ENCODE results near the gene PDCD1. TPM values are rescaled to one million over a fixed set of nuclear protein-coding genes. Genes with fewer than 3 reads are reported as not detected.
"Not testable (repeated sequence)": the region's sequence is repeated elsewhere in the genome, so short reads cannot be mapped to it uniquely, and the experiment has no call there.

Gene PDCD1
- total and polyA plus RNA-seq, 2 donors (not counting 1 experiment from before 2014, with no cell fraction given), result 0.28 to 1.3 TPM

DNA sequence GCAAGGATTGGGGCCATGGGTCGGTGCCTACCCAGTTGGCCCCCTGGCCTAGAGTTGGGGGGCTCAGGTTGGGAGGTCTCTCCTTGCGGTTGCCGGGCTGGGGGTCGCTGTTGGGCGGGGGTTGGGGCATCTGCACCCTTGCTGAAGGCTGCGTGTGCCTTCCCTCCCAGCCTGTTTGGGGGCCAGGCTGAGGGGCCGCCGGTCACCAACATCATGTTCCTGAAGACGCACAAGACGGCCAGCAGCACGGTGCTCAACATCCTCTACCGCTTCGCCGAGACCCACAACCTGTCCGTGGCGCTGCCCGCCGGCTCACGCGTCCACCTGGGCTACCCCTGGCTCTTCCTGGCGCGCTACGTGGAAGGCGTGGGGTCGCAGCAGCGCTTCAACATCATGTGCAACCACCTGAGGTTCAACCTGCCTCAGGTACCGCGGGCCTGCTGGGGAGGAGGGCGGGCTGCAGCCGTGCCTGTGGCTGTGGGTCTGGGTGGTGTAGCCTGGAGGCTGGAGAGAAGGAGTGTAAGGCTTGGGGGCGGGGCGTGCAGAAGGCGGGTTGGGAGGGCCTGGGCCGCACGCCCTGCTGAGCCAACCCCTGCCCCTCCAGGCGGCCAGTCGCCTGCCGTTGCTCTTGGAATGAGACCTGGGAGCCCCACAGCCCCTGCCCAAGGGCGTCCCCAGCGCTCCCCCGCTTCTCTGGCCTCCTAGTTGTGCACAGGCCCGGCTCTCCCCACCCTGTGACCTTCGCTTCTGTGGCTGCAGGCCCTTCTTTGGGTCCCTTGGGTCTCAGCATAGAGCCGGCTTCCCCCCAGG is 56.9 kb downstream of the PDCD1 start:
- Mint-ChIP-seq H3K27ac (no peak overlapping the region), H3K4me3 (no peak overlapping the region), H3K9me3 (ENCODE audit: insufficient read depth) (no peaks in the 10 kb centered on the region), H3K27me3 (peaks cover 3% of the 10 kb centered on the region), H3K4me1 (peaks cover 13% of the 10 kb centered on the region)
- DNase-seq (no peak), ATAC-seq (ENCODE audit: low read depth) (no peak)
- Histone ChIP-seq H2AFZ (ENCODE audit: insufficient read depth, low read depth, low read length, poor library complexity, severe bottlenecking) (no peak overlapping the region), H3K27ac (ENCODE audit: low read length in 2 of 2) (no peak overlapping the region), H3K4me1 (ENCODE audit: control insufficient read depth in 2 of 2, insufficient read depth in 2 of 2, low read length in 2 of 2) (peaks cover 12 to 19% of the 10 kb centered on the region in 2 donors), H3K4me3 (ENCODE audit: control extremely low read depth in 1 of 5, extremely low read depth in 1 of 5, insufficient read depth in 1 of 5, low read depth in 2 of 5, low read length in 4 of 5) (no peak overlapping the region), H3K36me3 (replicated peaks in 1 of 2; ENCODE audit: control extremely low read depth in 1 of 2, control insufficient read depth in 1 of 2, extremely low read depth in 1 of 2, insufficient read depth in 2 of 2, low read length in 1 of 2) (no peaks in the 10 kb centered on the region), H4K20me1 (ENCODE audit: control insufficient read depth, insufficient read depth, low read length, poor library complexity, severe bottlenecking) (no peaks in the 10 kb centered on the region), H3K79me2 (ENCODE audit: control insufficient read depth, insufficient read depth, low read length) (no peaks in the 10 kb centered on the region), H3K4me2 (replicated peaks; ENCODE audit: low read depth, low read length, poor library complexity, severe bottlenecking) (no peak overlapping the region), H3K9me3 (ENCODE audit: control extremely low read depth in 1 of 3, control insufficient read depth in 2 of 3, insufficient read depth in 1 of 3, low read length in 2 of 3) (no peaks in the 10 kb centered on the region), H3K27me3 (replicated peaks in 1 of 4; ENCODE audit: control extremely low read depth in 1 of 4, control insufficient read depth in 3 of 4, insufficient read depth in 4 of 4, low read length in 3 of 4) (peaks cover 0 to 13% (median 10%) of the 10 kb centered on the region in 4 experiments), H3K9ac (ENCODE audit: low read length) (no peak overlapping the region)
- POLR2A ChIA-PET, result no interaction called here
- CTCF ChIA-PET, result no interaction called here
- TF ChIP-seq, protein P1, sequence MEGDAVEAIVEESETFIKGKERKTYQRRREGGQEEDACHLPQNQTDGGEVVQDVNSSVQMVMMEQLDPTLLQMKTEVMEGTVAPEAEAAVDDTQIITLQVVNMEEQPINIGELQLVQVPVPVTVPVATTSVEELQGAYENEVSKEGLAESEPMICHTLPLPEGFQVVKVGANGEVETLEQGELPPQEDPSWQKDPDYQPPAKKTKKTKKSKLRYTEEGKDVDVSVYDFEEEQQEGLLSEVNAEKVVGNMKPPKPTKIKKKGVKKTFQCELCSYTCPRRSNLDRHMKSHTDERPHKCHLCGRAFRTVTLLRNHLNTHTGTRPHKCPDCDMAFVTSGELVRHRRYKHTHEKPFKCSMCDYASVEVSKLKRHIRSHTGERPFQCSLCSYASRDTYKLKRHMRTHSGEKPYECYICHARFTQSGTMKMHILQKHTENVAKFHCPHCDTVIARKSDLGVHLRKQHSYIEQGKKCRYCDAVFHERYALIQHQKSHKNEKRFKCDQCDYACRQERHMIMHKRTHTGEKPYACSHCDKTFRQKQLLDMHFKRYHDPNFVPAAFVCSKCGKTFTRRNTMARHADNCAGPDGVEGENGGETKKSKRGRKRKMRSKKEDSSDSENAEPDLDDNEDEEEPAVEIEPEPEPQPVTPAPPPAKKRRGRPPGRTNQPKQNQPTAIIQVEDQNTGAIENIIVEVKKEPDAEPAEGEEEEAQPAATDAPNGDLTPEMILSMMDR (IDR thresholded peaks at IDR 0.05), result no peak
- no peak for TF ChIP-seq EZH2 (IDR thresholded peaks at IDR 0.05; ENCODE audit: borderline replicate concordance, insufficient read depth, low read depth, low read length, poor library complexity, severe bottlenecking)
- WGBS (ENCODE audit: insufficient coverage), result 90% methylated on average over 43 of the region's 44 CpGs
- intact Hi-C loops (cut with micrococcal nuclease), result no loop called here

DNA sequence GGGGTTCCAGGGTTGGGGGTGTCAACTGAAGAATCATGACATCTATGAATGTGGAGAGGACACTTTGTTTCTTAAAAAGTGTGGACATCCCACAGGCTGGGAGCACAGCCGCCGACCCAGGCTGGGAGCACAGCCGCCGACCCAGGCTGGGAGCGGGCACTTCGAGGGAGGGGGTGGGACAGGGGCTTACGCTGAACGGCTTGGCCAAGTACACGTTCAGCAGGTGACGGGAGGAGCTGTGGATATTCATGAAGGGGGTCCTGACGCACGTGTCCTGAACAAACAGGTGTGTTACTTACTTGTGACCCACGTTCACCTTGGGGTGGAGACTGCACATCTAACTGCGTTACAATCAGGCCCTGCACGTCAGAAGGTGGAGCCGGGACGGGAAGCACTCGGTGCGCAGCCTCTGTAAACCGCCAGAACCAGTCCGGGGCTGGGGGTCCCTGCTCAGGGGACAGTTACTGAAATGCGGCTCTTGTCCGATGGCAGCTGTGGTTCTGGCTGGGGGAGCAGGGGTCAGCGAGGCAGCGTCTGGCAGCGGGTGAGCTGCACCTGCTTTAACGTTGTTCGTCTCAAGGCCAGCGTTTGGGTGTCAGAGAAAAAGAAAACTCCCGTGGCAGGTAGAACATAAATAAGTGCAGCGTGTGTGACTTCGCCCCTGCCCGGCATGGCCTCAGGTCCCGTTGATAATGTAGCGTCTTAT is 58.3 kb downstream of the PDCD1 start:
- 90% methylated on average over 26 of the region's 35 CpGs for WGBS (ENCODE audit: insufficient coverage)
- POLR2A ChIA-PET; CTCF ChIA-PET; H3K27me3 Mint-ChIP-seq; H3K36me3 ChIP-seq (replicated peaks in 1 of 2; ENCODE audit: control extremely low read depth in 1 of 2, control insufficient read depth in 1 of 2, extremely low read depth in 1 of 2, insufficient read depth in 2 of 2, low read length in 1 of 2); H3K4me3 ChIP-seq (ENCODE audit: control extremely low read depth in 1 of 5, extremely low read depth in 1 of 5, insufficient read depth in 1 of 5, low read depth in 2 of 5, low read length in 4 of 5); H3K4me2 ChIP-seq (replicated peaks; ENCODE audit: low read depth, low read length, poor library complexity, severe bottlenecking); H3K9me3 Mint-ChIP-seq (ENCODE audit: insufficient read depth); H3K27ac Mint-ChIP-seq; DNase-seq; H2AFZ ChIP-seq (ENCODE audit: insufficient read depth, low read depth, low read length, poor library complexity, severe bottlenecking); H4K20me1 ChIP-seq (ENCODE audit: control insufficient read depth, insufficient read depth, low read length, poor library complexity, severe bottlenecking); H3K27ac ChIP-seq (ENCODE audit: low read length in 2 of 2); H3K9me3 ChIP-seq (ENCODE audit: control extremely low read depth in 1 of 3, control insufficient read depth in 2 of 3, insufficient read depth in 1 of 3, low read length in 2 of 3); H3K79me2 ChIP-seq (ENCODE audit: control insufficient read depth, insufficient read depth, low read length); ATAC-seq (ENCODE audit: low read depth); H3K9ac ChIP-seq (ENCODE audit: low read length); H3K4me3 Mint-ChIP-seq; intact Hi-C loops (cut with micrococcal nuclease): not testable (repeated sequence)
- H3K27me3 ChIP-seq (replicated peaks in 1 of 4; ENCODE audit: control extremely low read depth in 1 of 4, control insufficient read depth in 3 of 4, insufficient read depth in 4 of 4, low read length in 3 of 4), result peaks cover 0 to 13% (median 10%) of the 10 kb centered on the region in 4 experiments
- H3K4me1 ChIP-seq (ENCODE audit: control insufficient read depth in 2 of 2, insufficient read depth in 2 of 2, low read length in 2 of 2), result peaks cover 12 to 19% of the 10 kb centered on the region in 2 donors
- H3K4me1 Mint-ChIP-seq, result peaks cover 13% of the 10 kb centered on the region

Other genes starting within 250 kb of the PDCD1 start
- gene THAP4, start 221.7 kb downstream of the PDCD1 start, total RNA-seq, result 26.5 and 29.9 TPM in 2 replicates
- gene THAP4, start 221.7 kb downstream of the PDCD1 start, polyA plus RNA-seq, result 26.8 and 41.0 TPM in 2 replicates
- gene ATG4B, start 221.2 kb downstream of the PDCD1 start, total RNA-seq, result 130 and 145 TPM in 2 replicates
- 130 and 161 TPM in 2 replicates for gene ATG4B, start 221.2 kb downstream of the PDCD1 start, polyA plus RNA-seq
- gene DTYMK, start 172.1 kb downstream of the PDCD1 start, total RNA-seq, result 20.7 and 26.3 TPM in 2 replicates
- gene DTYMK, start 172.1 kb downstream of the PDCD1 start, polyA plus RNA-seq, result 16.3 and 19.5 TPM in 2 replicates
- gene ING5, start 156.9 kb downstream of the PDCD1 start, total RNA-seq, result 82.9 and 91.1 TPM in 2 replicates
- gene ING5, start 156.9 kb downstream of the PDCD1 start, polyA plus RNA-seq, result 70.7 and 75.9 TPM in 2 replicates
- 57.1 and 67.7 TPM in 2 replicates for gene D2HGDH, start 124.3 kb downstream of the PDCD1 start, total RNA-seq
- gene D2HGDH, start 124.3 kb downstream of the PDCD1 start, polyA plus RNA-seq, result 44.0 and 64.5 TPM in 2 replicates
- gene GAL3ST2, start 82.1 kb downstream of the PDCD1 start, total RNA-seq, result 0.51 TPM in 1 of 2 replicates, not detected in the other
- 0.10 and 0.30 TPM in 2 replicates for gene GAL3ST2, start 82.1 kb downstream of the PDCD1 start, polyA plus RNA-seq
- gene NEU4, start 49.7 kb downstream of the PDCD1 start, total RNA-seq, result 0.29 TPM in 1 of 2 replicates, not detected in the other
- 0.19 and 1.6 TPM in 2 replicates for gene NEU4, start 49.7 kb downstream of the PDCD1 start, polyA plus RNA-seq
- gene RTP5, start 10.8 kb upstream of the PDCD1 start, total RNA-seq, result not detected in 2 replicates
- gene RTP5, start 10.8 kb upstream of the PDCD1 start, polyA plus RNA-seq, result 0.30 TPM in 1 of 2 replicates, not detected in the other